HG02852 (cell line): ENCODE data around the gene NECAB2.

Source experiments
- ATAC-seq: cut with Tn5 transposase; IDR thresholded peaks from one replicate; pipeline ENCODE4 v1.9.1; 2021; ENCODE audit warnings: mild to moderate bottlenecking, moderate library complexity; ENCODE audit not compliant: unreplicated experiment

NECAB2 gene

GRCh38 chr16:83951544-83951943 is 16.5 kb upstream of the NECAB2 start:
- no peak for ATAC-seq

- no peak for ATAC-seq
Observed at GRCh38 chr16:83952587-83952939, 15.5 kb upstream of the NECAB2 start.

GRCh38 chr16:83952940-83953795 is 14.9 kb upstream of the NECAB2 start, which contains the start of gene OSGIN1:
Gene OSGIN1 (plus strand): TSS chr16:83953240. CDS start chr16:83957672, 4,432 bp downstream.
- peak; percentile 66 for ATAC-seq

GRCh38 chr16:83953796-83954576 is 14.1 kb upstream of the NECAB2 start:
- no peak for ATAC-seq

DNA sequence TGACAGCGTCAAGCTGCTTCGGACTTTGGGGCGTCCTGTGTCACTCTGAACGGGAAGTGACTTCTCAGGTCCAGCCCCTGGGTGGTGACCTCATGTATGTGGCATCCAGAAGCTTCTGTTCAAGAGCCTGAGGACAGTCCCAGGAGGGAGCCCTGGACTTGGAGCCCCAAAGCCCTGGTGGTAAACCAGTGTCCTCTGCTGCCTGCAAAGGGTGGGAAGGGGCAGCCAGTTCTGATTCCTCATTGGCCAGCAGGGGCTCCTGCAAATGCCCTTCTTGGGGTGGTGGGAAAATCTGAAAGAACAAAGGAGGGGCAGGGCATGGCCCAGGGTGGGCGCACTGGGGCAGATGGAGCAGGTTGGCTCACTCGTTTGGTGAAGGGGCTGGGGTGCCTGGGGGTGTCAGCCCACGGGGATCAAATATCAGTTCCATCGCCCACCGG is 13.4 kb upstream of the NECAB2 start:
- ATAC-seq, result no peak

- no peak for ATAC-seq
Observed at GRCh38 chr16:83955218-83956130, 12.6 kb upstream of the NECAB2 start.

DNA sequence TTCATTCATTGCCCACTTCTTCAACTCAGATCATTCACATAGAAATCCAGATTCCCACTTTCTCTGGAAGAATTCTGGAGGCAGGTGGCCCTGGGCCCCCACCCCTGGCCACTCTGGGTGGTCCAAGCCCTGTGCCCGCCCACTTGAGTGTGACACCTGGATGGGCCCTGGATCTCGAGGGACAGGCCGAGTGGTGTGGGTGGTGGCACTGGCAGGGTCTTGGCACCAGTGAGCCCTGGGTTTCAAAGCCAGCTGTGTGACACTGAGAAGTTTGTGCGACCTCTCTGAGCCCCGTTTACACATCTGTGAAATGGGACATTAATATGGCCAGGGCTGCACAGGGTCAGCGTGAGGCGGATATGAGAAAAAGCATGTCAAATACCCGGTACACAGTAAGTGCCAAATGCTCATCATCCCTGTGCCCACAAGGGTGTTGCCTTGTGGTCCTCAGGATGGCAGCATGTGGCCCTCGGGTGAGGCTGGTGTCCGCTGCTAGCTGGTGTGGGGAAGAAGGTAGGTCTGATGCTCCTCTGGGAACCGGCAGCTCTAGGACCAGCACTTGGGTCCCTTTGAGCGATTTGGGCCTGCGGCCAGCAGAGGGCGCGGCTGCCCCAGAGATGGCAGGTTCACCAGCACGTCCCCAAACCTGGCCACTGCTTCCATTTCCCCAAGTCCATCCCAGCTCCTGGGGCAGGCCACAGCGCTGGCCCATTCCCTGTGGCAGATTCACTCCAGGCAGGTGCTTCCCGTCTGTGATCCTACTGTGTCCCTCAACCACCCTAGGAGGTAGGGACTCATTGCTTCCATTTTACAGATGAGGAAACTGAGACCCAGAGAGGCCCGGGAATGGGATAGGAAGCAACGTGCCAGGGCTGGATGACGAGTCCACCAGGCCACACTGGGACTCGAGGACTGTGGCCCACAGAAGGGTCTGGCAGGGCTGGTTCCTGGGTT is 11.4 kb upstream of the NECAB2 start:
- peak; percentile 54 for ATAC-seq

DNA sequence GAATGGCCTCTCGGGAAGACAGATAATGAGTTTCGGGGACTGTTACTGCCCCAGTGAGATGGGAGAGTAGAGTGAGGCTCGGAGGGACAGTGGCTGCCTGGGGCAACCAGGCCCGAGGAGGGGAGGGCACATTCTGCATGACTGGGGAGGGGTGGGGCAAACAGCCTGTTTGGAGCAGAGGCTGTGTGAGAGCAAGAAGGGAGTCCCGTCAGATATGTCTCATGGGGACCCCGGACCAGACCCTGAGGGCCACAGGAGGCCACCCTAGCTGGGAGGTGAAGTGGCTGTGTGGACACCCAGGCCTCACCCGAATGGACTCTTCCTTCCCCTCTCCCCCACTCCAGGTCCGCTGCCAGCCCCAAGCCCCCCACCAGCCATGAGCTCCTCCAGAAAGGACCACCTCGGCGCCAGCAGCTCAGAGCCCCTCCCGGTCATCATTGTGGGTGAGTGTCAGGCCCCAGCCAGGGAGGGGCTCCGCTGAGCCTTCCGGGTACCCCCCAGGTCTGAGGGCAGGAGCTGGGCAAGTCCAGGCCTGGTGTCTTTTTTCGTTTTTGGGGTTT is 10.7 kb upstream of the NECAB2 start:
- ATAC-seq, result no peak

DNA sequence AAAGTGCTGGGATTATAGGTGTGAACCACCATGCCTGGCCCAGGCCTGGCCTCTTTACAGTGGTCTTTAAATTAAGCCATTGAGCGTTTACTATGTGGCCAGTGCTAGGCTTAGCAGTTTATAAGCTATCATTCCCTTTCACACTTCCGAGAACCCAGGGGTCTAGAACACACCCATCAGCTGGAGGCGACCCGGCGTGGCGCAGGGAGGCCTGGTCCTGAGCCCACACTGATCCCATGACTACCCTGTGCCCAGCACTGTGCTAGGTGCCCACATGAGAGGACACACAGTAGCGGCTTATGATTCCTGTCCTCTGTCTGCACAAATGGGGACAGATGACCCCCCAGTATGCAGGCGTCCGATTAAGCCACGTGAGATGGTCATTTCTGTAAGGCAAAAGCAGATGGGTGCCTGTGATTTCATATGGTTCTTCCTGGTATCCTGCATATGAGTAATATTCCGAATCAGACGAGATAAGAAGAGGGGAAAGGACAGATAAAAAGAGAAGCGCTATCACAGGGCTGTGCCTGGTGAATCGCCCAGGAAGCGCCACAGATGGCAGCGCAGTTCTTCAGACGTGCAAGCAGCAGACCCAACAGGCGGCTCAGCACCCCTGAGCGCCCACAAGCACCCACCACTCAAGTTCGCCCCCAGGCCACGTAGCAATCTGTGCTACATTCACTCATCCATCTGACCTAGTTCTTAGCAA is 9.8 kb upstream of the NECAB2 start:
- no peak for ATAC-seq

DNA sequence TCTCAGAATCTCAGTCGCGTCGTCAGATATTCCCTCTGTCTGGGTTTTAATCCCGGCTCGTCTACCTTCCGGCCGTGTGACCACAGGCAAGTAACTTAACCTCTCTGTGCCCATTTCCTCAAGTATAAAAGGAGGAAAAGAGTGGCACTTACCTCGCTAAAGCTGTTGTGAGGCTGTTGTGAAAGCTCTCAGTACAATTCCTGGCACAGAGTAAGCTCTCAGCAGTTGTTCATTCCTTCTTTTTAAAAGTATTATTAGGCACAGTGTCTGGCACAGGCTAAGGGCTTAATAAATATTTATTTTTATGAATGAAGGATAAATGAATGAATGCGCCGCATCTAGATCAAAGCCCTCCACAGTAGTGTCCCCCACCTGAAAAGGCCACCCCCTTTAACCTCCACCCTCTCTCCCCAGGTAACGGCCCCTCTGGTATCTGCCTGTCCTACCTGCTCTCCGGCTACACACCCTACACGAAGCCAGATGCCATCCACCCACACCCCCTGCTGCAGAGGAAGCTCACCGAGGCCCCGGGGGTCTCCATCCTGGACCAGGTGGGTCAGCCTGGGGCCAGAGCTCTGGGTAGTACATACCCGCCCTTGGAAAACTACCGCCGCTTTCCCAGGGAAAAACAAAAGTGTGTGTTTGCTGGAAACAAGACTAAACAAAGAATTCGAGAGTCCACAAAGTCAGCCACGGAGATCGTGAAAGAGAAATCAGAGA is 9.0 kb upstream of the NECAB2 start:
- ATAC-seq, result no peak

DNA sequence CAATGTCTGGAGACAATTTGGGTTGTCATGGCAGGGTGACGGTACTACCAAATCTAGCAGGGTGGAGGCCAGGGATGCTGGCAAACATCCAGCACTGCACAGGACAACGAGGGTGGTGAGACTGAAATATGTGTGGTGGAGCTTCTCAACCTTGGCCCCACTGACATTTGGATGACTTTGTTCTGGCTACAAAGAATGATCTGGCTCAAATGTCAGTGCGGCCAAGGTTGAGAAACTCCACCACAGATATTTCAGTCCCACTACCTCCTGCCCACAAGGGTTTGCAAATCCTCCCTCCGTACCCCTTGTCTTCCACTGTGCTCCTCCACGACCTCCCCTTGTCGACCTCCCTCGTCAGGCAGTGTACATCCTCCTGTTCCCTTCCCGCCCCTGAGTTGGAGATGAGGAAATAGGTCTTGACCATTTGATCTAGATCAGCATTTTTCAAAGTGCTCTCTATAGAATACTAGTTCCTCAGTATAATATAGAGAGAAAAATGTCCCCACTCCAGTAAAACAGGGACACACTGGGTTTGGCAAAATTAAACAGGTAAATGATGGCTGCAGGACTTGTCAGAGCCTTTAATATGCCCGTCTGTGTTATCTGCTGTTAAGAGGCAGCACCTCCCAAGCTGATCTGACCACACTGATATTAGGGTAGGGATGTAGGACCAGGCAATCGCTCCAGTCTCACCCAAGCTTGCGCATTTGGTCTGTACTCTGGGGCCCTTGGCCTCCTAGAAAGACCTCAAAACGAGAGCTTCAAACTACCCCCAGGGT is 8.2 kb upstream of the NECAB2 start:
- no peak for ATAC-seq

GRCh38 chr16:83960521-83961249 is 7.4 kb upstream of the NECAB2 start:
- ATAC-seq, result no peak

- ATAC-seq, result no peak
Observed at GRCh38 chr16:83961591-83961990, 6.5 kb upstream of the NECAB2 start.

GRCh38 chr16:83963277-83964119 is 4.5 kb upstream of the NECAB2 start:
- no peak for ATAC-seq

DNA sequence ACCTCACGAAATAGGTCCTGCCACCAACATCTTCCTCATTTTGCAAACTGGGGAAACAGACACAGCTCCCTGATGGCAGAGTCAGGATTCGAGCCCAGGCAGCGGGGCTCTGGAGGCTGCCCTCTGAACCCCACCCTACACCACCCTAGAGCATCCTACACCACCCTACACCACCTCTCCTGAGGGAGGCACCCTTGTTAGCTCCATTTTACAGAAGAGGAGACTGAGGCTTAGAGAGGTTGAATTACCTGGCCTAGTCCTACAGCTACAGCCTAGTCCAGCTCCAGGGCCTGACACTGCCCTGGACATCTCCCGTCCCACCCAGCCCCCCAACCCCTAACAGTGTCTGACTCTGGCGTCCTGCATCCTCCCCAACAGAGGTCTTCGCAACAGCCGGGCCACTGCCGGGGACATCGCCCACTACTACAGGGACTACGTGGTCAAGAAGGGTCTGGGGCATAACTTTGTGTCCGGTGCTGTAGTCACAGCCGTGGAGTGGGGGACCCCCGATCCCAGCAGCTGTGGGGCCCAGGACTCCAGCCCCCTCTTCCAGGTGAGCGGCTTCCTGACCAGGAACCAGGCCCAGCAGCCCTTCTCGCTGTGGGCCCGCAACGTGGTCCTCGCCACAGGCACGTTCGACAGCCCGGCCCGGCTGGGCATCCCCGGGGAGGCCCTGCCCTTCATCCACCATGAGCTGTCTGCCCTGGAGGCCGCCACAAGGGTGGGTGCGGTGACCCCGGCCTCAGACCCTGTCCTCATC is 3.2 kb upstream of the NECAB2 start:
- ATAC-seq, result no peak
